GM12878 (cell line): ENCODE measurements around the gene DYNC2H1. TPM values are rescaled to one million over a fixed set of nuclear protein-coding genes. Genes with fewer than 3 reads are reported as not detected.

Experiments
- ATAC-seq: fragments of 200-7000 bp; cut with Tn5 transposase; 3 replicates; pipeline ENCODE4 v1.9.1; 2020; ENCODE audit warnings: mild to moderate bottlenecking, moderate library complexity
- BruUV-seq: library from RNA; stranded (reverse); fragments of 400-500 nt; replicated peaks from 2 replicates; lab custom pipeline; 2021; lab: Mats Ljungman, UMichigan
- CTCF ChIA-PET: fragments of 300-600 bp; sonication (Branson Sonifier 250); formaldehyde crosslinking; extraction: SDS; loops from one replicate; lab custom pipeline; 2021; ENCODE audit warnings: inconsistent platforms; lab: Yijun Ruan, JAX
- POLR2A ChIA-PET: fragments of 350-600 bp; formaldehyde crosslinking; extraction: SDS; loops from one replicate; lab custom pipeline; 2021; ENCODE audit warnings: inconsistent platforms; lab: Charles Lee
- RAD21 ChIA-PET: fragments of 300-600 bp; sonication (Branson Sonifier 250); formaldehyde crosslinking; loops from one replicate; lab custom pipeline; 2023; ENCODE audit warnings: antibody characterized with exemption; ENCODE audit not compliant: unreplicated experiment; lab: Charles Lee
- SMC1A ChIA-PET: fragments of 300-600 bp; sonication (Branson Sonifier 250); formaldehyde crosslinking; loops from one replicate; lab custom pipeline; 2023; ENCODE audit not compliant: unreplicated experiment, uncharacterized antibody; lab: Charles Lee
- DNase-seq: peaks from one replicate; pipeline ENCODE4 v3.0.0-alpha.2; 2011; ENCODE audit warnings: low read depth, low spot score
- FAIRE-seq: peaks from 3 replicates; lab custom pipeline; 2011; peaks lifted over from hg19 to GRCh38; lab: Jason Lieb, UNC
- H2AFZ ChIP-seq: 2 replicates; pipeline ENCODE4 v1.6.0; 2011; ENCODE audit warnings: low read depth, low read length, control low read depth; ENCODE audit not compliant: control insufficient read depth
- H3K27ac ChIP-seq: 2 replicates; pipeline ENCODE4 v1.5.1; 2011; ENCODE audit warnings: control low read depth; ENCODE audit not compliant: control insufficient read depth, insufficient read depth
- H3K27me3 ChIP-seq, 2 experiments: replicated peaks in 1 of 2; 2 replicates each; pipeline versions ENCODE4 v1.6.0 to v1.6.1; 2011; ENCODE audit warnings: low read length in 1 of 2; ENCODE audit not compliant: control insufficient read depth in 2 of 2, insufficient read depth in 2 of 2
- H3K36me3 ChIP-seq, 2 experiments: 2 replicates each; pipeline ENCODE4 v1.5.1; 2011; ENCODE audit warnings: low read length in 1 of 2; ENCODE audit not compliant: control insufficient read depth in 2 of 2, insufficient read depth in 2 of 2
- H3K4me1 ChIP-seq: 2 replicates; pipeline ENCODE4 v1.6.1; 2011; ENCODE audit warnings: mild to moderate bottlenecking, low read length, moderate library complexity, mixed read lengths; ENCODE audit not compliant: control insufficient read depth, insufficient read depth
- H3K4me2 ChIP-seq: 2 replicates; pipeline ENCODE4 v1.6.0; 2011; ENCODE audit warnings: control low read depth; ENCODE audit not compliant: control insufficient read depth, insufficient read depth
- H3K4me3 ChIP-seq: fragments of 200-600 bp; sonication (generic); 2 replicates; pipeline ENCODE4 v1.5.1; 2016
- H3K79me2 ChIP-seq: 2 replicates; pipeline ENCODE4 v1.6.0; 2011; ENCODE audit warnings: low read length; ENCODE audit not compliant: control insufficient read depth, insufficient read depth
- H3K9ac ChIP-seq: 2 replicates; pipeline ENCODE4 v1.8.0; 2011; ENCODE audit warnings: low read length, control low read depth, mixed read lengths; ENCODE audit not compliant: control insufficient read depth, insufficient read depth
- H3K9me3 ChIP-seq: replicated peaks from 3 replicates; pipeline ENCODE4 v1.5.1; 2011; ENCODE audit warnings: mild to moderate bottlenecking, low read length; ENCODE audit not compliant: control insufficient read depth, insufficient read depth
- H4K20me1 ChIP-seq: 2 replicates; pipeline ENCODE4 v1.6.0; 2011; ENCODE audit not compliant: control insufficient read depth, insufficient read depth
- ASH2L ChIP-seq: fragments of 300-600, 200-600 bp; sonication (generic); IDR thresholded peaks from 2 replicates; pipeline ENCODE4 v1.6.1; 2017; ENCODE audit warnings: low read depth, mild to moderate bottlenecking, borderline replicate concordance
- ATF2 ChIP-seq: IDR thresholded peaks from 2 replicates; pipeline ENCODE4 v1.6.1; 2012; ENCODE audit warnings: low read length, inconsistent platforms
- BMI1 ChIP-seq: fragments of 450-650 bp; IDR thresholded peaks from 2 replicates; pipeline ENCODE4 v1.6.1; 2016; ENCODE audit warnings: mild to moderate bottlenecking, moderate library complexity, borderline replicate concordance
- CREM ChIP-seq: IDR thresholded peaks from 2 replicates; pipeline ENCODE4 v1.6.1; 2014; ENCODE audit warnings: antibody characterized with exemption, low read depth
- DPF2 ChIP-seq: fragments of 450-650 bp; IDR thresholded peaks from 2 replicates; pipeline ENCODE4 v1.6.1; 2017; ENCODE audit warnings: mild to moderate bottlenecking
- E2F8 ChIP-seq: fragments of 450-650 bp; IDR thresholded peaks from 2 replicates; pipeline ENCODE4 v1.6.1; 2018; ENCODE audit warnings: mild to moderate bottlenecking, low read depth, moderate library complexity; ENCODE audit not compliant: partially characterized antibody
- FOXK2 ChIP-seq: fragments of 450-650 bp; IDR thresholded peaks from 2 replicates; pipeline ENCODE4 v1.6.1; 2017; ENCODE audit warnings: mild to moderate bottlenecking, moderate library complexity
- IRF4 ChIP-seq: IDR thresholded peaks from 2 replicates; pipeline ENCODE4 v1.6.1; 2011; ENCODE audit warnings: low read depth, low read length
- KAT2A ChIP-seq: conservative IDR thresholded peaks from 2 replicates; pipeline ENCODE4 v1.6.1; 2011; ENCODE audit warnings: low read depth, low read length; ENCODE audit not compliant: control insufficient read depth
- NR2C2 ChIP-seq: IDR thresholded peaks from 2 replicates; pipeline ENCODE4 v1.6.1; 2011; ENCODE audit warnings: borderline replicate concordance, low read depth; ENCODE audit not compliant: control insufficient read depth, insufficient read length
- RAD21 ChIP-seq: IDR thresholded peaks from 2 replicates; pipeline ENCODE4 v1.6.1; 2011; ENCODE audit warnings: mild to moderate bottlenecking, low read depth, low read length, moderate library complexity; ENCODE audit not compliant: insufficient read depth
- TARDBP ChIP-seq: IDR thresholded peaks from 2 replicates; pipeline ENCODE4 v1.6.1; 2016; ENCODE audit warnings: borderline replicate concordance
- TCF12 ChIP-seq: IDR thresholded peaks from 2 replicates; pipeline ENCODE4 v1.6.1; 2011; ENCODE audit warnings: low read depth, mild to moderate bottlenecking, low read length
- WGBS: methylation state at CpG from one replicate; pipeline ENCODE4 v1.1.6; 2016; ENCODE audit warnings: low lambda C conversion rate; ENCODE audit not compliant: insufficient replicate concordance, insufficient coverage; ENCODE audit errors: missing lambda C conversion rate; 5-methylcytosine and 5-hydroxymethylcytosine counted together
- in situ Hi-C: fragments of 300-500 bp; cut with MboI; formaldehyde crosslinking; loops from 9 replicates; pipeline ENCODE4 v1.14.3; 2018; ENCODE audit warnings: mixed read lengths
- intact Hi-C: fragments of 100-400 bp; cut with micrococcal nuclease; formaldehyde crosslinking; loops from one replicate; pipeline ENCODE4 v1.14.2; 2022; ENCODE audit not compliant: unreplicated experiment
- polyA plus RNA-seq, 11 experiments: library from polyadenylated mRNA; depleted of rRNA in 4 of 11; unstranded in 6 of 11; stranded (reverse) in 5 of 11; fragments of >200 nt; fragmentation: Nextera tagmentation in 4 of 11; fragmentation: Illumina TruSeq in 1 of 11; extraction: Ambion mirVana in 4 of 11; extraction: Trizol in 1 of 11; gene quantifications; 1 replicate in 1 of 11; 2 replicates in 10 of 11; pipeline versions ENCODE4 v1.2.1 to v1.2.3, GENCODE V29; 2011 to 2016; ENCODE audit warnings: inconsistent platforms in 2 of 11, missing spikeins in 2 of 11, low read depth in 1 of 11
- total RNA-seq, 4 experiments: library from RNA; depleted of rRNA in 3 of 4; stranded (reverse); fragments of >200 nt in 3 of 4; fragmentation: Illumina TruSeq in 1 of 4; extraction: Trizol in 1 of 4; gene quantifications; 2 replicates each; pipeline versions ENCODE4 v1.2.1 to v1.2.3, GENCODE V29; 2013 to 2021
- TF ChIP-seq, protein P1 (sequence below): fragments of 450-650 bp; formaldehyde crosslinking; IDR thresholded peaks from 2 replicates; pipeline ENCODE4 v1.5.0; 2022; ENCODE audit warnings: mild to moderate bottlenecking, missing genetic modification characterization
- TF ChIP-seq, protein P2 (sequence below): fragments of 450-650 bp; IDR thresholded peaks from 2 replicates; pipeline ENCODE4 v1.6.1; 2017; ENCODE audit warnings: low read depth, mild to moderate bottlenecking, moderate library complexity

Gene DYNC2H1
- total and polyA plus RNA-seq, 10 of the 15 experiments (the other 5 are each of a cell fraction or from before 2014, with no cell fraction given), result 0.12 to 3.9 (median 0.23) TPM; not detected in 2

- intact Hi-C loops, result no loop called here
- POLR2A ChIA-PET, result no interaction called here
- Histone ChIP-seq H3K79me2 (no peaks in the 10 kb centered on the region), H3K4me3 (no peak overlapping the region)
- 8% methylated on average over 1 of the region's 1 CpG for WGBS
- no TSS peak for BruUV-seq
- no peak for TF ChIP-seq TARDBP
- no peak for TF ChIP-seq ATF2
- TF ChIP-seq TCF12, result no peak
- TF ChIP-seq NR2C2, result no peak
- no peak for TF ChIP-seq RAD21
- no peak for TF ChIP-seq ASH2L
- TF ChIP-seq, protein P1, sequence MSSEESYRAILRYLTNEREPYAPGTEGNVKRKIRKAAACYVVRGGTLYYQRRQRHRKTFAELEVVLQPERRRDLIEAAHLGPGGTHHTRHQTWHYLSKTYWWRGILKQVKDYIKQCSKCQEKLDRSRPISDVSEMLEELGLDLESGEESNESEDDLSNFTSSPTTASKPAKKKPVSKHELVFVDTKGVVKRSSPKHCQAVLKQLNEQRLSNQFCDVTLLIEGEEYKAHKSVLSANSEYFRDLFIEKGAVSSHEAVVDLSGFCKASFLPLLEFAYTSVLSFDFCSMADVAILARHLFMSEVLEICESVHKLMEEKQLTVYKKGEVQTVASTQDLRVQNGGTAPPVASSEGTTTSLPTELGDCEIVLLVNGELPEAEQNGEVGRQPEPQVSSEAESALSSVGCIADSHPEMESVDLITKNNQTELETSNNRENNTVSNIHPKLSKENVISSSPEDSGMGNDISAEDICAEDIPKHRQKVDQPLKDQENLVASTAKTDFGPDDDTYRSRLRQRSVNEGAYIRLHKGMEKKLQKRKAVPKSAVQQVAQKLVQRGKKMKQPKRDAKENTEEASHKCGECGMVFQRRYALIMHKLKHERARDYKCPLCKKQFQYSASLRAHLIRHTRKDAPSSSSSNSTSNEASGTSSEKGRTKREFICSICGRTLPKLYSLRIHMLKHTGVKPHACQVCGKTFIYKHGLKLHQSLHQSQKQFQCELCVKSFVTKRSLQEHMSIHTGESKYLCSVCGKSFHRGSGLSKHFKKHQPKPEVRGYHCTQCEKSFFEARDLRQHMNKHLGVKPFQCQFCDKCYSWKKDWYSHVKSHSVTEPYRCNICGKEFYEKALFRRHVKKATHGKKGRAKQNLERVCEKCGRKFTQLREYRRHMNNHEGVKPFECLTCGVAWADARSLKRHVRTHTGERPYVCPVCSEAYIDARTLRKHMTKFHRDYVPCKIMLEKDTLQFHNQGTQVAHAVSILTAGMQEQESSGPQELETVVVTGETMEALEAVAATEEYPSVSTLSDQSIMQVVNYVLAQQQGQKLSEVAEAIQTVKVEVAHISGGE (CRISPR knock-in tag), result no peak
- TF ChIP-seq IRF4, result no peak
- TF ChIP-seq FOXK2, result no peak
- no peak for TF ChIP-seq DPF2
- TF ChIP-seq, protein P2, sequence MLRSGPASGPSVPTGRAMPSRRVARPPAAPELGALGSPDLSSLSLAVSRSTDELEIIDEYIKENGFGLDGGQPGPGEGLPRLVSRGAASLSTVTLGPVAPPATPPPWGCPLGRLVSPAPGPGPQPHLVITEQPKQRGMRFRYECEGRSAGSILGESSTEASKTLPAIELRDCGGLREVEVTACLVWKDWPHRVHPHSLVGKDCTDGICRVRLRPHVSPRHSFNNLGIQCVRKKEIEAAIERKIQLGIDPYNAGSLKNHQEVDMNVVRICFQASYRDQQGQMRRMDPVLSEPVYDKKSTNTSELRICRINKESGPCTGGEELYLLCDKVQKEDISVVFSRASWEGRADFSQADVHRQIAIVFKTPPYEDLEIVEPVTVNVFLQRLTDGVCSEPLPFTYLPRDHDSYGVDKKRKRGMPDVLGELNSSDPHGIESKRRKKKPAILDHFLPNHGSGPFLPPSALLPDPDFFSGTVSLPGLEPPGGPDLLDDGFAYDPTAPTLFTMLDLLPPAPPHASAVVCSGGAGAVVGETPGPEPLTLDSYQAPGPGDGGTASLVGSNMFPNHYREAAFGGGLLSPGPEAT, result no peak
- no peak for TF ChIP-seq CREM
- TF ChIP-seq BMI1, result no peak
- TF ChIP-seq KAT2A, result no peak
- no peak for TF ChIP-seq E2F8
- TF ChIP-seq, all 136 proteins: peak for 0
- no peak for DNase-seq
- Histone ChIP-seq H3K27me3 (no peaks in the 10 kb centered on the region), H3K27ac (no peak overlapping the region), H3K4me1 (no peaks in the 10 kb centered on the region), H3K9me3 (no peaks in the 10 kb centered on the region), H3K36me3 (no peaks in the 10 kb centered on the region), H4K20me1 (no peaks in the 10 kb centered on the region), H2AFZ (no peak overlapping the region), H3K4me2 (no peak overlapping the region), H3K9ac (no peak overlapping the region)
- no peak for ATAC-seq
- RAD21 ChIA-PET, result no interaction called here
- CTCF ChIA-PET, result interaction anchor here (1.0 kb wide), 1 partner anchor 41 kb away, joined by 3 read pairs; no protein-coding TSS in a partner anchor
- SMC1A ChIA-PET, result no interaction called here
- in situ Hi-C loops, result no loop called here
- FAIRE-seq, result no peak
These were observed 175.0 kb downstream of the DYNC2H1 start for GRCh38 chr11:103284260-103284659.
